Measurements from ENCODE around the gene PISD. TPM values are rescaled to one million over a fixed set of nuclear protein-coding genes. Genes with fewer than 3 reads are reported as not detected.

PISD gene
- total RNA-seq, 2 donors from 2014 or later: 66.6 to 87.0 TPM

DNA sequence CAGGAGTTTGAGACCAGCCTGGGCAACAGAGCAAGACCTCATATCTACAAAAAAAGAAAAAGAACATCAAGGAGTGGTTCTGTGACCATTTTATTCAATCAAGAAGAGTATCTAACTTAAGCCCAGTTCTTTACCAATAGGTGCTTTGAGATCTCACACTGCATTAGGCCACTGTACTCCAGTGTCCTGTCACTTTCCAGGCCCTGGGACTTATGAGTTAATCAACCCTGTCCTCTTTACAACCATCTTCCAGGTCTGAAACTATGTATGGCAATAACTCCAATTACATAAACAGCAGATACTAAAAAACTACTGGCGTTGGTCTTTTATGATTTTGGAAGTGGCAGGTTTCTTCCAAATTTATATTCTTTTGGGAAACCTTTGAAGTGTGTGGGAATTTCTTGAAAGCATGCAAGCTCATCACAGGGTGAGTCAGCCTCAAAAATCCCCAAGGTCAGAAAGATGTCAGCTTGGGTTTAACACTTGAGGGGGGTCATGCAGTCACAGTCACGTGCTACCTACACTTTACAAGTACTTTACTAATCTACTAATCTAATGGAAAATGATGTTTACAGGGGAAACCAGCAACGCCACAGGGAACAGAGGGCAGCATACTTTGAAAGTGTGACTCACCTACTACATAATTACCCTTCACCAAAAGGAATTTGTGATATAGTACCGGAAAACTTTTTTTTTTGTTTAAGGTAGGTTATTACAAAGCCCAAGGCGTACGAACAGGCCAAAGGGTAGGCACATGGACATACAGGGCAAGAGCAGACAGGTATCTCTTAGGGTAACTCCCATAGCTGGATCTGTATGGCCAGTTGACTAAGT, 15.6 kb downstream of the PISD start:
- H3K36me3 Mint-ChIP-seq: no peaks in the 10 kb centered on the region
- no peaks in the 10 kb centered on the region for H3K27me3 Mint-ChIP-seq
- no peaks in the 10 kb centered on the region for H3K9me3 Mint-ChIP-seq
- H3K4me3 Mint-ChIP-seq: peak overlapping the region; percentile 32
- DNase-seq (ENCODE audit: low spot score) (peak; percentile 74), ATAC-seq (peak; percentile 86 to 89)
- H3K4me1 Mint-ChIP-seq (ENCODE audit: low read depth in 2 of 2): peaks cover 16 to 17% of the 10 kb centered on the region in 2 donors
- H3K27ac Mint-ChIP-seq: peak overlapping the region; percentile 61 to 87

DNA sequence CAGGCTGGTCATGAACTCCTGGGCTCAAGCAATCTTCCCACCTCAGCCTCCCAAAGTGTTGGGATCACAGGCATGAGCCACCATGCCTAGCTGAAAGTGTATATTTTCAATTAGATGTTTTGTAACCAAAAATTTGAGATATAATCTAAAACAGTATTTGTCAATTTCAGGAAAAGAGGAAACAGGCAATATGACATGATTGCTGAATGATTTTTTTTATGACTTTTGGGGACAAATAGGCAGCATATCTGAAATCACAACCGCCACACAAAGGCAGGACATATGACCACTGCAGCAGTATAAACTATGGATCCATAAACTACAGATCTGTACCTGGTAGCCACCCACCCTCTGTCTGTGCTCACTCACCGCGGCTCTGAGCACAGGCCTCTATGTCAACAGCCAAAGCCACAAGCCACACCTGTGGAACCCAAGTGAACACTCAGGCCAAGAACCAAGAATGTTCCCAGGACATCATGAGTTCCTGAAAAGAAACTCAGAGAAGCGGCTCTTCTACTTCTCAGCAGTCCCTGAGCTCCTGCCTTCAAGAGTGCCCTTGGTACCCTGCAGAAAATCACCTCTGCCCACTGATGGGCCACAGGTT, 22.5 kb downstream of the PISD start:
- Mint-ChIP-seq H3K4me1 (ENCODE audit: low read depth in 2 of 2) (peaks cover 32 to 36% of the 10 kb centered on the region in 2 donors), H3K4me3 (peak overlapping the region; percentile 34), H3K27me3 (no peaks in the 10 kb centered on the region), H3K27ac (peak overlapping the region; percentile 82 to 91), H3K9me3 (no peaks in the 10 kb centered on the region), H3K36me3 (no peaks in the 10 kb centered on the region)
- ATAC-seq (no peak), DNase-seq (ENCODE audit: low spot score) (no peak)

DNA sequence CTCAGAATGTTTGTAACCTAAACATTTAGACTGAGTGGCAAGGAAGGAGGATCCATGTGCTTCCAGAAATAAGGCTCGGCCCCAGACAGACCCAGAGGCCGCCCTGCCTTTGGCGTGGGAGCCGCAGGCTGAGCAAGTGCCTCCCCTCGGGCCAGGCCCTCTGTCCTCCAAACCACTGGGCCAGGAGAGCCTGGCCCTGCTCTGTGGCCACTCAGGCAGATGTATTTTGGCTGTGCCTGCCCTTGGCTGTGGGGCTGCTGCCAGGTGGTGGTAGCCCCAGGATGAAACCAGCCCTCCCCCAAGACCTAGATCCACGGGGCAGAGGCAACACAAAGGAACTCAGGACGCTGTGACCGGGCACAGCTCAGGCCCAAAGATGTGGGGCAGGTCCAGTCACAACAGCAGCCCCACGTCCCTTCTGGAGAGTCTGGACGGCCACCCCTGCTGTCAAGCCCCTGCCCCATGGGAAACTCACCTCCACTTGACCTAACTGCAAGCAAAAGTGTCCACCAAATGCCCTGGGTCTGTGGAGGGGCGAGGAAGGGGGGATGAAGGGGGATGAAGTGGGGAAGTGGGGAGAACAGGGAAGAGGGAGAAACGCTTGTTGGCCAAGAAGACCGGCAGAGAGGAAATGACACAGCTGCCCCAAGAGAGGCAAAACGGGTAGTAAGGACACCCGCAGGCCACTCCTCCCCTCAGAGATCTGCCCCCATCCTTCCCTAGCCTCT, 24.0 kb downstream of the PISD start:
- ATAC-seq (peak; percentile 87 to 89), DNase-seq (ENCODE audit: low spot score) (peak; percentile 76)
- Mint-ChIP-seq H3K27ac (peak overlapping the region; percentile 82 to 91), H3K4me1 (ENCODE audit: low read depth in 2 of 2) (peaks cover 37 to 40% of the 10 kb centered on the region in 2 donors), H3K36me3 (no peaks in the 10 kb centered on the region), H3K27me3 (no peaks in the 10 kb centered on the region), H3K4me3 (peak overlapping the region; percentile 84), H3K9me3 (no peaks in the 10 kb centered on the region)

DNA sequence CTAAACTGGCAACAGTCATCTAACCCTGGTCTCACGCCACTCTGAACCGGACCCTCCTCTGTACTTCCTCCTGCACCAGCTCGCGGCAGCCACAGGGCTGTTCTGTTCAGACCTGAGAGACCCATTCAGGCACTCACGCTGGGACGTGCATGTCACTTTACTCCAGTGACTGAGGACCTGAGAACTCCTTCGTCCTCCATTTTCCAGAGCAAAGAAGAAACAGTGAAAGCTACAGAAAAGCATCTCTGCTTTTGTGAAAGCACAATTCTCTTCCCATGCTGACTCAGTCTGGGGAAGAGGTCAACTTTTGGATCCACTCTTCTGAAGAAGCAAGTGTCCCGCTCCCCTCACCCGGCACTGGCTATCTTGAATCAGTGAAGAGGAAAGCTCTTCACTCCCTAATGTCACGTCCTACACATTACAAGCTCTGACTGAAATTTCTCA, 24.5 kb downstream of the PISD start:
- H3K4me1 Mint-ChIP-seq (ENCODE audit: low read depth in 2 of 2): peaks cover 37 to 40% of the 10 kb centered on the region in 2 donors
- H3K9me3 Mint-ChIP-seq: no peaks in the 10 kb centered on the region
- DNase-seq (ENCODE audit: low spot score) (no peak), ATAC-seq (peak; percentile 75 to 76)
- peak overlapping the region; percentile 82 to 91 for H3K27ac Mint-ChIP-seq
- H3K36me3 Mint-ChIP-seq: no peaks in the 10 kb centered on the region
- H3K4me3 Mint-ChIP-seq: peak overlapping the region; percentile 84
- no peaks in the 10 kb centered on the region for H3K27me3 Mint-ChIP-seq

DNA sequence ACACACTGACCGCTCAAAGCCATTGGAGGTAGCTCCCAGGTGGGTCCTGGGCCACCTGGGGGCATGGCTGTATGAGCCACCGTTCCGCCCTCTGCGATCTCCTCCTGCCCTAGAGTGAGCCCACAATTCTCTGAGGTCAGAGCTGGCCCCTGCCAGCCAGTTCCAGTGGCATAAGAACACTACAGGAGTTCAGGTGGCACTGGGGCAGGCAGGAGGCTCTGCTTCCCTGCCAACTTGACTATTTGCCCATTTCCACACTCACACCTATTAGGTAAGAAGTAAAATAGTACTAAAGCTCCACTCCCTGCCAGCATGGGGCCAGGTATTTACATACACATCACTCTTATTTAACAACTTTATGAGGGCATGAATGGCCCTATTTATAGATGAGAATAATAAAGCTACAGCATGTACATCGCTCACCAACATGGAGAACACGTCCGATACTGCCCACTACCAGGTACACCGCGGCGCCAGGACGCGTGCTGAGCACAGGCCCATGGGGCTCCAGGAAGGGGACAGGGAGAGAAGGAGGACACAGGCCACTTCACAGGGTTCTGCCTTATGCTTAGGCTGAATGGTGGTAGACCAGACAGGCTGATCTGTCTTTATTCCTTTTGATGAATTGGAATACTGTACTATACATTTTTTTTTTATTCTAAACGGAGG, 26.2 kb downstream of the PISD start:
- Mint-ChIP-seq H3K36me3 (no peaks in the 10 kb centered on the region), H3K27ac (peak overlapping the region; percentile 28 to 84), H3K4me3 (no peak overlapping the region), H3K27me3 (no peaks in the 10 kb centered on the region), H3K4me1 (ENCODE audit: low read depth in 2 of 2) (peaks cover 33 to 43% of the 10 kb centered on the region in 2 donors), H3K9me3 (no peaks in the 10 kb centered on the region)
- DNase-seq (ENCODE audit: low spot score): no peak
- ATAC-seq: no peak

DNA sequence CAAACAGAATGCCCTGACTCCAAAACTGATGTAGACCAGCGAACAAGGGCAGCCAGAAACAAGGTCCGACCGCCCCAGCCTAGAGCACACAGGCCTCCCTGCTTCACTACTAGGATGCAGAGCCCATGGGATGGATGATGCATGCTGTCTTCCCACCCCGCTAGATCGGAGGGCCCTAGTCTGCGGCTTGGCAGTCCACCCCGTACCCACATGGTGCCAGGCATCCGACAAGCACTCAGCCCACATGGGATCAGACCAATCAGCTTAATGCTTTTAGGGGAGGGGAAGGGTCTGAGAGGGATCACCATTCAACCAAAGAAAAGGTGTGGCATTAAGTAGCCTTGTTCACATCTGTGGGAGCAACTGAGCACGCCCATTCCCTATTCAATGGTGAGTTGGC, 30.6 kb downstream of the PISD start:
- Mint-ChIP-seq H3K4me1 (ENCODE audit: low read depth in 2 of 2) (peaks cover 21 to 46% of the 10 kb centered on the region in 2 donors), H3K27me3 (no peaks in the 10 kb centered on the region), H3K4me3 (peak overlapping the region; percentile 86), H3K27ac (peak overlapping the region; percentile 69 to 85), H3K36me3 (no peaks in the 10 kb centered on the region), H3K9me3 (no peaks in the 10 kb centered on the region)
- no peak for DNase-seq (ENCODE audit: low spot score)
- no peak for ATAC-seq

DNA sequence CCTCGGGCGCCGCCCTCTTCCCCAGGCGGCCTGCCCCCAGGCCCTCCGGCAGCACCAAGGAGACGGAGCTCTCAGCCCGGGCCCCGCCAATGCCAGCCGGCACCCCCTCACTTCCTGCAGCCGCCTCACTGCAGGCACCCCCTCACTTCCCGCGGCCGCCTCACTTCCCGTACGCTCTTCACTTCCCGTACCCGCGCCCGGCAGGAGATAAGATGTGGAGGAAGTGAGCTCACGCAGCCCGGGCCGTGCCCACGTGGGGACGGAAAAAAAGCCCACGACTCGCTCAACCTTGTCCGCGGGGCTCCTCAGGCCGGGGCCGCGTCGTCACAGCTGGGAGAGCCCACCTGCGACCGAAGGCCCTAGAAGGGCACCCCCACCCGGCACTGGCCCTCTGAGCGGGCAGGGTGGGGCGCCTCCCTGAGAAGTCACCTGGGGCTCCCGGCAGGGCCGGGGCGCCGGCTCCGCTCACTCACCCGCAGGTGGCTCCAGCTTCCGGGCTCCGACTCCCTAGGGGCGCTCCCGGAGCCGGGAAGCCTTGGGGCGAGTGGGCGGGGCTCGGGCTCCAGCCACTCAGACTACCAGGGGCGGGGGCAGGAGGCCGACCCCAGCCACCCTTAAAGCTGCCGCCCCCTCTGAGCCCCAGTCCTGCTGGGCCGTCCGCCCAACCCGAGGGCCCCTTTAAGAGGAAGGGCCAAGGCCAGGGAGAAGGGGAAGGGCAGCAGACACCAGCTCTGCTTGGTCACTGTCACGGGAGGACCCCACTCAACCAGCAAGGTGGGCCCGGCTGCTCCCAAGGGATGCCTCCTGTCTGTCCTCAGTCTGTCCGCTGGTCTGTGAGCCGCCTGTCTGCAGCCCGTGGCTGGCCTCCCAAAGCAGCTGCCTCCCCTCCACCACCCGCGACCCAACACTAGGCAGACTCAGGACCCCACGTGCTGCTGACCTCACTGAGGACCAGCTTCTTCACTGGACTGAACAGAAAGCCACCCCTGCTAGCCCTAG, 31.4 kb downstream of the PISD start:
- ATAC-seq: peak; percentile 89 to 93
- no peaks in the 10 kb centered on the region for H3K9me3 Mint-ChIP-seq
- H3K27me3 Mint-ChIP-seq: no peaks in the 10 kb centered on the region
- H3K36me3 Mint-ChIP-seq: no peaks in the 10 kb centered on the region
- DNase-seq (ENCODE audit: low spot score): peak; percentile 92
- H3K4me3 Mint-ChIP-seq: peak overlapping the region; percentile 86
- H3K4me1 Mint-ChIP-seq (ENCODE audit: low read depth in 2 of 2): peaks cover 21 to 46% of the 10 kb centered on the region in 2 donors
- H3K27ac Mint-ChIP-seq: peak overlapping the region; percentile 69 to 85

DNA sequence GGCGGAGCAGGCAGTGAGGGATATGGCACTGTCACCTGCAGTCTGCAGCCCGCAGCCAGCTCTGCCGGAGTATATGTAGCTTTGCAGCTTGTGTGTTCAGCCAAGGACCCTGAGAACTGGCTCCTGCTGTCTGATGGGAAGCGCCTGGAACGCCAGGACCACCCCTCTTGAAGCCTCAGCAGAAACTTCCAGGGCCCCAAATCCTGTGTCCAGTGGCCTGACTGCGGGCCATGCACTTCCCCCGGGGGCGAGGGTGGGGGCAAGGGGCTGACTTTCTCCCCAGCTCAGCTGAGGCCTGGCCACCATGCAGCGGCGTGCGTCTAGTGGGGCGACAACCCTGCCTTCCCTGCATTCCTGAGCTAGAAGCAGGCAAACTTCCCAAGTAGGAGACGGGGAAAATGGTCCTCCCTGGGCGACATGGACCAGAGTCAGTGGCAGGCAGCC, 32.3 kb downstream of the PISD start:
- Mint-ChIP-seq H3K27ac (peak overlapping the region; percentile 69 to 85), H3K36me3 (no peaks in the 10 kb centered on the region), H3K4me1 (ENCODE audit: low read depth in 2 of 2) (peaks cover 21 to 50% of the 10 kb centered on the region in 2 donors), H3K9me3 (no peaks in the 10 kb centered on the region), H3K4me3 (peak overlapping the region; percentile 68), H3K27me3 (no peaks in the 10 kb centered on the region)
- DNase-seq (ENCODE audit: low spot score): no peak
- ATAC-seq: no peak

DNA sequence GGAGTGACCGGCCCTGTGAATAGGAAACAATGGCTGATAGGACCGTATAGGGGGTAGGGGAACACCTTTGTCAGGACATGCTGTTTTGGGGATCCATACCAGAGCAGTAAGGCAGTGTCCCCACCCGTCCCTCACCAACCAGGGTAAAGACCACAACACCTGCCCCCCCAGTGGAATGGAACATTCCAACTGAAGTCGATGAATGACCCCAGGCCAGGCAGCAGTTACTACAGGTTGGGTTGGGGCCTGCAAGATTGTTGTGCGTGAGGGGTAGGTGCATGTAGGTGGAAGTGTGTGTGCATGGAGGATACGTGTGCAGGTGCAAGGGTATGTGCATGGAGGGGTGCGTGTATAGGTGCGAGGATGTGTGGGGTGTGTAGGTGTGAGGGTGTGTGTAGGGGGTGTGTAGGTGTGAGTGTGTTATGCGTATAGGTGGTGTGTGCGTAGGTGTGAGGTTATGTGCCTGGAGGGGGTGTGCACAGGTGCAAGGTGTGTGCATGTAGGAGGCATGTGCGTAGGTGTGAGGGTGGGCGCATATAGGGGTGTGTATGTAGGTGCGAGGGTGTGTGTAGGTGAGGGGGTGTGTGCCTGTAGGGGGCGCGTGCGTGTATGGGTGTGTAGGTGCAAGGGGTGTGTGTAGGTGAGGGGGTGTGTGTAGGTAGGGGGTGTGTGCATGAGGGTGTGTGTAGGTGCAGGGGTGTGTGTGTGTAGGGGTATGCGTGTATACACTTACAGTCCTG, 32.9 kb downstream of the PISD start:
- ATAC-seq (no peak), DNase-seq (ENCODE audit: low spot score) (no peak)
- Mint-ChIP-seq H3K27me3 (no peaks in the 10 kb centered on the region), H3K4me3 (peak overlapping the region; percentile 68), H3K9me3 (no peaks in the 10 kb centered on the region), H3K36me3 (no peaks in the 10 kb centered on the region), H3K27ac (peak overlapping the region; percentile 69 to 85), H3K4me1 (ENCODE audit: low read depth in 2 of 2) (peaks cover 21 to 55% of the 10 kb centered on the region in 2 donors)

DNA sequence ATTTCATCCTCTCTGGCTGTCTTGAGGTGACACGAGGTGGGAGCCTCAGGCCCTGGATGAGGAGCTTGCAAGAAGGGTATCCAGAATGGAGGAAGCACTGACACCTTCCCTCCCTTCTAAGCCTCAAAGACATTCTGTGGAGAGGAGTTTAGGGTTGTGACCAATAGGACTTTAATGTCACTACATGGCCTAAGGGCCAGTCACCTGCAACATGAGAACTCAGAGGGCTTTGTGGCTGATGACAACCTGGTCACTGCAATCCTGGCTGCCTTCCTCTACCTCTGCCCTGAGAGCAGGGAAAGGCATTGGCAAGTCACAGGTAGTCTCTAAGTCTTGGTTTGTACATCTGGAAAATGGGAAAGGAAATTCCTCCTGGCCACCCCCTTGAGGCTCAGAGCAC, 33.7 kb downstream of the PISD start:
- Mint-ChIP-seq H3K27ac (peak overlapping the region; percentile 69 to 85), H3K36me3 (no peaks in the 10 kb centered on the region), H3K4me3 (peak overlapping the region; percentile 68), H3K9me3 (no peaks in the 10 kb centered on the region), H3K4me1 (ENCODE audit: low read depth in 2 of 2) (peaks cover 16 to 51% of the 10 kb centered on the region in 2 donors), H3K27me3 (no peaks in the 10 kb centered on the region)
- DNase-seq (ENCODE audit: low spot score) (no peak), ATAC-seq (no peak)

DNA sequence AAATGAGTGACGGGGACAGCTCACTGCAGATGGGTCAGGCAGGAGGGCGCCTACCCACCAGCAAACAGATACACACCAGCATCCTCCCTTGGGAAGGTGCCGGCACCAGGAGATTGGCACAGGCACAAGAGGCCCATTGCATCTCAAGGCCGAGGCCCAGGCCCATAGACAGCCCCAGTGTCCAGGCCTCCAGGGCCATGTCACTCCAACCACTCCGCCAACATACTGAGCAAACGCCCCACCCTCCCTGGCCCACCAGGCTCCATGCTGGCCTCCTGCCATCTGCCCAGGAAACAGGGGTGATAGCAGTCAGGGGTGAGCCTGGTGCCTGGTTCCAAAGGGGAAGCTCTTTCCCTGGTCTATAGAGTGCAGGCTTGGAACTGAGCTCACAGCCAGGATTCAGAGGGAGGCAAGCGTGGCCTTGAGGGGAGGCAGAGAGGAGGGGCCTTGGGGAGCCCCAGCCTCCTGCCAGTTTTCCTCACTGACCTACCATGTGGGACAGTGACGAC, 34.7 kb downstream of the PISD start:
- peak overlapping the region; percentile 69 to 85 for H3K27ac Mint-ChIP-seq
- no peak overlapping the region for H3K4me3 Mint-ChIP-seq
- no peaks in the 10 kb centered on the region for H3K36me3 Mint-ChIP-seq
- no peak for ATAC-seq
- no peak for DNase-seq (ENCODE audit: low spot score)
- H3K4me1 Mint-ChIP-seq (ENCODE audit: low read depth in 2 of 2): peaks cover 16 to 51% of the 10 kb centered on the region in 2 donors
- H3K9me3 Mint-ChIP-seq: no peaks in the 10 kb centered on the region
- H3K27me3 Mint-ChIP-seq: no peaks in the 10 kb centered on the region
